GM04503 (cell line): ENCODE data around the gene MARK3.
"Not testable (repeated sequence)": the region's sequence is repeated elsewhere in the genome, so short reads cannot be mapped to it uniquely, and the experiment has no call there.

Source experiments
- DNase-seq: peaks from one replicate; pipeline ENCODE4 v3.0.0-alpha.2; 2012; ENCODE audit warnings: low read depth

The MARK3 gene

GRCh38 chr14:103385152-103385928, at the start of gene MARK3:
Gene MARK3, plus strand, starts transcription at chr14:103385415. Its CDS starts 615 bp downstream, at chr14:103386030.
- DNase-seq: no peak

GRCh38 chr14:103336191-103336590, 49.0 kb upstream of the MARK3 start:
- no peak for DNase-seq

GRCh38 chr14:103337794-103338193, 47.4 kb upstream of the MARK3 start:
- no peak for DNase-seq

- no peak for DNase-seq
These were observed 45.7 kb upstream of the MARK3 start for GRCh38 chr14:103339561-103339960.

GRCh38 chr14:103340480-103341212, 44.6 kb upstream of the MARK3 start:
- DNase-seq: no peak

- no peak for DNase-seq
These were observed 43.7 kb upstream of the MARK3 start for GRCh38 chr14:103341250-103342129.

GRCh38 chr14:103343164-103343879, 41.9 kb upstream of the MARK3 start:
- DNase-seq: no peak

GRCh38 chr14:103343905-103344797, 41.1 kb upstream of the MARK3 start:
- DNase-seq: no peak

GRCh38 chr14:103346286-103346685, 38.9 kb upstream of the MARK3 start:
- DNase-seq: no peak

- no peak for DNase-seq
These were observed 38.0 kb upstream of the MARK3 start for GRCh38 chr14:103347091-103347815.

GRCh38 chr14:103348154-103348553, 37.1 kb upstream of the MARK3 start:
- no peak for DNase-seq

GRCh38 chr14:103349982-103350381, 35.2 kb upstream of the MARK3 start:
- no peak for DNase-seq

GRCh38 chr14:103353362-103353761, 31.9 kb upstream of the MARK3 start:
- no peak for DNase-seq

- no peak for DNase-seq
These were observed 31.1 kb upstream of the MARK3 start for GRCh38 chr14:103354141-103354540.

- DNase-seq: no peak
These were observed 29.1 kb upstream of the MARK3 start for GRCh38 chr14:103356024-103356682.

GRCh38 chr14:103357552-103357951, 27.7 kb upstream of the MARK3 start:
- not testable (repeated sequence) for DNase-seq

GRCh38 chr14:103360548-103360947, 24.7 kb upstream of the MARK3 start:
- no peak for DNase-seq

- DNase-seq: peak; percentile 89
These were observed 23.3 kb upstream of the MARK3 start for GRCh38 chr14:103361867-103362266.

GRCh38 chr14:103362780-103363179, 22.4 kb upstream of the MARK3 start:
- DNase-seq: no peak
